ENCODE data around the gene CYP24A1.
"Not testable (repeated sequence)": the region's sequence is repeated elsewhere in the genome, so short reads cannot be mapped to it uniquely, and the experiment has no call there.

CYP24A1 gene

DNA sequence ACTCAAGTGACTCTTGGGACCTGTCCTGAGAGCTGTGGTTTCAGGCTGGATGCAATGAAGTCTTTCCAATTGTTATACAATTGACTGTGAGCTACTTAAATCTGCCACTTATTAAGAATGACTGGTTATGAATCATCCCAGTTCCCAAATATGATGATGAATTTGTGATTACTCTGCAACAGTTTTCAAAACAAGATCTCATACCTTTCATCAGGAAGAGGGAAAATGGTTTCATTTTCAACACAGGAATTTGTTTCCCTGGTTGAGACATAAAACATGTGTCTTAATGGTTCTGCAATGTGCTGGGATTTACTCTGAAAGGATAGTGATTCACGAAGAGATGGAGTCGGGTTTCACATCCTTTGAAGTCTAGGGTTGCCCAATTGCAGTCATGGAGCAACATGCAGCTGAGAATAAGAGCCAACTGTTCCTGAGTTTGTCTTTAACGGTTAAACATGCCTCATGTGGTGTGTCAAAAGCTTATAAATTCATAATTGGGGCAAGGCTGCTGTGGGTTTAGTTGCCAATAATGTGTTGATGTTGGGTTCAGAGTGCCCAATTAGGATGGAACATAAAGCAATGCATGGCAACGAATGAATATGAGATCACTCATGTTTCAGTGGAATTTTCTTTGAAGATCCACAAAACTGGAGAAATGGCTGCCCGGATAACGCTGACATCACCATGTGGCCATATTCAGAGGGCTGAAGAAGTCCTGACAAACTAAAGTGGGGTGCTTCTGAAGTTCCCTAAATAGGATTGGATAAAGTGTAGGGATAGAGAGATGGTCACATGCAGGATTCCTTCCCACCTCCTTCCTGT, 41.0 kb downstream of the CYP24A1 start:
- peak; percentile 98 for DNase-seq

DNA sequence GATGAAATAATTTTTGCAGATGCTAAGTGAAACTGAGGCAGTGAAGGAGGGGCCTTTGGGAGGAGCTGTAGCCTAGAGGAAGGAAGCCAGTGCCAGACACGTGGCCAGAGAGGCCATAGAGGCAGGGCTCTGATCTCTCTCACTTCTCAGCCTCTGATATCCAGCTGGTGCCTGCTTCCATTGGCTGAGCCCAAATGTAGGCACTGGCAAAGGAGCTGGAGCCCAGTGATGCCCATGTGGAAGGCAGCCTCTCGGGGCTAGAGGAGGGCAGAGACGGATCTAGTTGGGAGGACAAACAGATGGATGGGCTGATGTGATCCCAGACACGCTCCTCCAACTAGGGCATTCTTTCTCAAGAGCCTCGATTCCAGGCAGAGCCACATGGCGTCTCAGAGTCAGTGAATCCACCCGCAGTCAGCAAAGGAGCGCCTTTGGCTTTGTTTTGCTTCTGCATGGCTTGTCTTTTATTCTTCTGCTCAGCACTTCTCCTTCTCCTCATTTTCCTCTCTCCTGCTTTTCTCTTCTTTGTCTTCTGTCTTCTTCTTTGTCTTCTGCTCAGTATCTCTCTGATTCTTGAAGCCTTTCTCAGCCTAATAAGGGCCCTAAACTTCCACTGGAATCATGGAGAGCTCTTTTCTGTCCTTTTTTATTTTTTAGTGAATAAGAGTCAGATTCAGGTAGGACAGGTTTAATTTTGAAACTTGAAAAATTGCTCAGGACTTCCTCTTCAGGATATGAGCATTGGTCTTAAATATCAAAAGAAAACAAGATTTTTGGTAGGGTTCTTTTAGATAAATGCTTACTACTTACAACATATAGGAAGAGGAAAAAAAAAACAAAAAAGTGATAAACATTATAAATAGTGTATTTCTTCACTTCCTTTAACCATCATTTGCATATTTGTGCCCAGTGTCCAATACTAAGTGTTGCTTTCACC, 41.8 kb downstream of the CYP24A1 start:
- DNase-seq, result no peak

GRCh38 chr20:54131125-54131524, 42.7 kb downstream of the CYP24A1 start:
- DNase-seq, result not testable (repeated sequence)

- DNase-seq, result no peak
Measured at GRCh38 chr20:54129350-54129749, 44.4 kb downstream of the CYP24A1 start.

- DNase-seq, result peak; percentile 43
Measured at GRCh38 chr20:54127855-54128574, 45.8 kb downstream of the CYP24A1 start.

DNA sequence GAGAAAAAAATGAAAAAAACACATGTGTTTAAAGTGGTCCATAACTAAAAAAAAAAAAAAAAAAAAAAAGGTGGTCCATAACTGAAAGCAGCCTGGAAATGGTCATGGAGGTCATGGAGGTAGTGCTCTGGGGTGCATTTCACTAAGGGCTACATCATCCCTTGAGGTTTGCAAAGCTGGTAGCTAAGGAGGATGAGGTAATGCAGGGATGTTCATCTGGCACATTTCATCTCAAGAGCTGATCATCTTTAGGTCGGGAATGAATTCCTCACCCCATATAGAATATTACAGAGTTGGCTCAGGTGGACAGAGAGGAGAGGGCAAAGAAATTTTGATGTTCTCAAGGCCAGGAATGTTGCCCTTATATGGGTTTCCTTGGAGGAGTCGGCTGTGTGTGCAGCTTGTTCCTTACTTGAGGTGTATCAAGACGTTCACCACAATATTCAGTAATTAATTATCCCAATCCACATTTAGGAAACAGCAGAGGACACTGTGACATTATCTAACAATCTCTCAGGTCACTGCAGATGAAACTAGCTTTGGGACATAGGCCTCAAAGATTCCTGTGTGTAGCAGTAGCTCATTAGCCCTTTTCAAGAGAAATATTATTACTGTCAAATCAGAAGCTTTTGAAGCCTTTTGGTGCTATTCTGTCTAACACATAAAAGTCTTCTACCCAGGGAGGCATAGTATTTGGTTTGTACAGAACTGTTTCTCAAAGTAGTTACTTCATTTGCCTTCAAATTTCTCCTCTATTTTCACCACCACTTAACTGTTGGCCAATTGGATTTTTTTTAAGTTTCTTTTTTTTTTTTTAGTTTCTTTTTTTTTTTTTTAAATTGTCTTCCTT, 46.8 kb downstream of the CYP24A1 start:
- DNase-seq, result no peak

- DNase-seq, result not testable (repeated sequence)
Measured at GRCh38 chr20:54126328-54126727, 47.5 kb downstream of the CYP24A1 start.

- peak; percentile 82 for DNase-seq
Measured at GRCh38 chr20:54123587-54124180, 50.1 kb downstream of the CYP24A1 start.

GRCh38 chr20:54122681-54123586, 50.9 kb downstream of the CYP24A1 start:
- DNase-seq, result no peak

DNA sequence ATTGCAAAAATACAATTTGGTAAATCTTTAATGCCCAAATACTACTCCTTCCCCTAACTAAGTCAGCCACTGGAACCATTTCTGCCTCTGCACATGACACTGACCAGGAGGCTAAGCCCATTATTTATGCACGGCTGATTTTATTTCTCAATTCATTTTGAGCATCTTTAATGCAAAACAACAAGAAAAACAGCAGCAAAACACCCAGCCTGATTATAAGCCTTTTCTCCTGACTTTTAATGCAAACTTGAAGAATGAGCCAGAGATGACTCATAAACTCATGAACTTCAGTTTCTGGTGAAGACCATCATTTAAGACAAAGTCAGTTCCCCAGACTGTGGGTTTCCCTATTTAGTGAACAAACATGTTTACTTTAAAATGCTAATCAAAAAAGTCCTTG, 51.6 kb downstream of the CYP24A1 start:
- peak; percentile 37 for DNase-seq

DNA sequence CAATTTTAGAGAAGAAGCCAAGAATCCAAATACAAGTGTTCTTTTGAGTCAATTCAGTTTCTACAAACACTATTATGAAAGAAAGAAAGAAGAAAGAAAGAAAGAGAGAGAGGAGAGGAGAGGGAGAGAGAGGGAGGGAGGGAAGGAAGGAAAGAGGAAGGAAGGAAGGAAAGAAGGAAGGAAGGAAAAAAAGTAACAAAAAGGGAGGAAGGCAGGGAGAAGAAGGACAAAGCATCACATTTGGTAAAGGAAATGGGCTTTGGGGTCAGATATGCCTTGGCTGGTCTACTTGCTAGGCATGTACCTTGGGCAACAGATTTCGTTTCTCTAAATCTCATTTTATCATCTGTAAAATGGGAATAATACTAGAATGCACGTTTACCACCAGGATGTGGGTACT, 54.0 kb downstream of the CYP24A1 start:
- no peak for DNase-seq

DNA sequence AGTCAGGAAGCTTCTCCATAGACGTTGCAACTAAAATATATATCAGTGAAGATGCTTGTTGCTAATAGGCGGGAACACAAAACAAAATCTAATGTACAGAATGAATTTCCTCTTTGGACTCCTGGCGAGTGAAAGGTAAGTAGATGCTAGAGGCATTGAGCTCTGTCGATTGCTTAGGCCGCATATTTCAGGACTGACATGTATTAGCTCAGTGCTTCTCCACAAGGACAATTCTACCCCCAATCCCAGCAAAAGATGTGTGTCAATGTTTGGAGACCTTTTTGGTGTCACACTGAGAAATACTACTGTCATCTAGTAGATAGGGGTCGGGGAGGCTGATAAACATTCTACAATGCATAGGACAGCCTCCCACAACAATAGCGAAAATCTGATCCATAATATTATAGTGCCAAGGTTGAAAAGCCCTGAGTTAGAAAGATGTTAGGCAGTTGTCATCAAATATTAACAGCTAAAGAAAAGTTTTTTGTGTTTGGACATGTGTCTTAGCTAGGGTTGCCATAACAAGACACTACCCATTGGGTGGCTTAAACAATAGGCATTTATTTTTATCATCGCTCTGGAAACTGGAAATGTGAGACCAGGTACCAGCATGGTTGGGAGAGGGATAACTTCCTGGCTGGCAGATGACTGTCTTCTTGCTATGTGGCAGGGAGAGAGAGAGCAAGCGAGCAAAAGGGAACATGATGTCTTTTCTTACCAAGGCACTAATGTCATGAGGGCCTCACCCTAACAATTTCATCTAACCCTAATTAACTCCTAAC, 55.4 kb downstream of the CYP24A1 start:
- no peak for DNase-seq

- no peak for DNase-seq
Measured at GRCh38 chr20:54116550-54117235, 57.1 kb downstream of the CYP24A1 start.

GRCh38 chr20:54115172-54115854, 58.5 kb downstream of the CYP24A1 start:
- peak; percentile 20 for DNase-seq

GRCh38 chr20:54114109-54114508, 59.7 kb downstream of the CYP24A1 start:
- no peak for DNase-seq

GRCh38 chr20:54113566-54113965, 60.2 kb downstream of the CYP24A1 start:
- no peak for DNase-seq

- DNase-seq, result no peak
Measured at GRCh38 chr20:54112221-54112884, 61.4 kb downstream of the CYP24A1 start.

DNA sequence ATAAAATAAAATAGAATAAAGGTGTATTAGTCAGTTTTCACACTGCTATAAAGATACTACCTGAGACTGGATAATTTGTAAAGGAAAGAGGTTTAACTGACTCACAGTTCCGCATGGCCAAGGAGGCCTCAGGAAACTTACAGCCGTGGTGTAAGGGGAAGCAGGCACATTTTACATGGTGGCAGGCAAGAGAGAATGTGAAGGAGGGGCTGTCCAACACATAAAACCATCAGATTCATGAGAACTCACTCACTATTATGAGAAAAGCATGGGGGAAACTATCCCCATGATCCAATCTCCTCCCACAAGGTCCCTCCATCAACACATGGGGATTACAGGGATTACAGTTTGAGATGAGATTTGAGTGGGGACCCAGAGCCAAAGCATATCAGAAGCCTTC, 62.3 kb downstream of the CYP24A1 start:
- no peak for DNase-seq

Measured in fibroblast of skin of scalp (primary cell).